PC-9 (cell line): Measurements from ENCODE around the gene ZBTB7A.

Experiments
- EZH2 ChIP-seq: fragments of 200-600 bp; sonication (generic); IDR thresholded peaks from 2 replicates; pipeline ENCODE4 v1.8.0; 2017; ENCODE audit warnings: antibody characterized with exemption, low read depth
- TF ChIP-seq, protein P1 (sequence below): fragments of 200-600 bp; sonication (generic); conservative IDR thresholded peaks from 2 replicates; pipeline ENCODE4 v1.6.1; 2017; ENCODE audit warnings: mixed run types, antibody characterized with exemption, mild to moderate bottlenecking, moderate library complexity

GRCh38 chr19:4009990-4010807, 56.5 kb downstream of the ZBTB7A start:
- TF ChIP-seq, protein P1, sequence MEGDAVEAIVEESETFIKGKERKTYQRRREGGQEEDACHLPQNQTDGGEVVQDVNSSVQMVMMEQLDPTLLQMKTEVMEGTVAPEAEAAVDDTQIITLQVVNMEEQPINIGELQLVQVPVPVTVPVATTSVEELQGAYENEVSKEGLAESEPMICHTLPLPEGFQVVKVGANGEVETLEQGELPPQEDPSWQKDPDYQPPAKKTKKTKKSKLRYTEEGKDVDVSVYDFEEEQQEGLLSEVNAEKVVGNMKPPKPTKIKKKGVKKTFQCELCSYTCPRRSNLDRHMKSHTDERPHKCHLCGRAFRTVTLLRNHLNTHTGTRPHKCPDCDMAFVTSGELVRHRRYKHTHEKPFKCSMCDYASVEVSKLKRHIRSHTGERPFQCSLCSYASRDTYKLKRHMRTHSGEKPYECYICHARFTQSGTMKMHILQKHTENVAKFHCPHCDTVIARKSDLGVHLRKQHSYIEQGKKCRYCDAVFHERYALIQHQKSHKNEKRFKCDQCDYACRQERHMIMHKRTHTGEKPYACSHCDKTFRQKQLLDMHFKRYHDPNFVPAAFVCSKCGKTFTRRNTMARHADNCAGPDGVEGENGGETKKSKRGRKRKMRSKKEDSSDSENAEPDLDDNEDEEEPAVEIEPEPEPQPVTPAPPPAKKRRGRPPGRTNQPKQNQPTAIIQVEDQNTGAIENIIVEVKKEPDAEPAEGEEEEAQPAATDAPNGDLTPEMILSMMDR = no peak
- no peak for TF ChIP-seq EZH2
